GM23248 (cell line): ENCODE measurements around the gene RASSF5. TPM values are rescaled to one million over a fixed set of nuclear protein-coding genes. Genes with fewer than 3 reads are reported as not detected.

ENCODE experiments used
- DNase-seq: peaks from one replicate; pipeline ENCODE4 v3.0.0-alpha.2; 2015
- H2AFZ ChIP-seq: fragments of 200-600 bp; sonication (generic); 2 replicates; pipeline ENCODE4 v1.6.1; 2016; ENCODE audit warnings: antibody characterized with exemption
- H3F3A ChIP-seq: fragments of 200-600 bp; sonication (generic); 2 replicates; pipeline ENCODE4 v1.6.1; 2016; ENCODE audit warnings: mild to moderate bottlenecking, antibody characterized with exemption, mixed run types; ENCODE audit not compliant: insufficient read depth
- H3K27ac ChIP-seq: fragments of 200-600 bp; sonication (generic); 2 replicates; pipeline ENCODE4 v1.5.1; 2016; ENCODE audit warnings: mild to moderate bottlenecking
- H3K27me3 ChIP-seq: fragments of 200-600 bp; sonication (generic); replicated peaks from 2 replicates; pipeline ENCODE4 v1.6.1; 2016; ENCODE audit warnings: mild to moderate bottlenecking; ENCODE audit not compliant: insufficient read depth
- H3K36me3 ChIP-seq: fragments of 200-600 bp; sonication (generic); 2 replicates; pipeline ENCODE4 v1.6.1; 2016; ENCODE audit warnings: low read depth, mild to moderate bottlenecking
- H3K4me1 ChIP-seq: fragments of 200-600 bp; sonication (generic); 2 replicates; pipeline ENCODE4 v1.6.1; 2016; ENCODE audit warnings: mild to moderate bottlenecking; ENCODE audit not compliant: insufficient read depth
- H3K4me2 ChIP-seq: fragments of 200-600 bp; sonication (generic); one replicate; pipeline ENCODE4 v1.6.1; 2016; ENCODE audit warnings: mild to moderate bottlenecking; ENCODE audit not compliant: unreplicated experiment
- H3K4me3 ChIP-seq: fragments of 200-600 bp; sonication (generic); 2 replicates; pipeline ENCODE4 v1.5.1; 2016; ENCODE audit warnings: mild to moderate bottlenecking
- H3K79me2 ChIP-seq: fragments of 200-600 bp; sonication (generic); 2 replicates; pipeline ENCODE4 v1.6.1; 2016; ENCODE audit warnings: mild to moderate bottlenecking; ENCODE audit not compliant: insufficient read depth
- H3K9ac ChIP-seq: fragments of 200-600 bp; sonication (generic); 2 replicates; pipeline ENCODE4 v1.6.1; 2016; ENCODE audit warnings: mild to moderate bottlenecking
- H3K9me2 ChIP-seq: fragments of 200-600 bp; sonication (generic); 2 replicates; pipeline ENCODE4 v1.6.1; 2016; ENCODE audit warnings: mixed run types, mild to moderate bottlenecking, moderate library complexity; ENCODE audit not compliant: insufficient read depth
- H3K9me3 ChIP-seq: fragments of 200-600 bp; sonication (generic); one replicate; pipeline ENCODE4 v1.6.1; 2017; ENCODE audit warnings: low read depth
- H4K20me1 ChIP-seq: fragments of 200-600 bp; sonication (generic); 2 replicates; pipeline ENCODE4 v1.6.0; 2016; ENCODE audit not compliant: insufficient read depth
- EZH2 ChIP-seq: fragments of 200-600 bp; sonication (generic); IDR thresholded peaks from 2 replicates; pipeline ENCODE4 v1.6.1; 2018; ENCODE audit warnings: antibody characterized with exemption, mild to moderate bottlenecking; ENCODE audit not compliant: insufficient read depth, poor library complexity, severe bottlenecking
- EZH2phosphoT487 ChIP-seq: fragments of 200-600 bp; sonication (generic); IDR thresholded peaks from 2 replicates; pipeline ENCODE4 v1.6.1; 2018; ENCODE audit warnings: antibody characterized with exemption, moderate library complexity, mild to moderate bottlenecking, low read depth; ENCODE audit not compliant: insufficient read depth
- WGBS, 2 experiments: methylation state at CpG; one replicate each; pipeline ENCODE4 v1.1.6; 2015 to 2017; ENCODE audit warnings: low lambda C conversion rate in 2 of 2, low coverage in 1 of 2; ENCODE audit errors: missing lambda C conversion rate in 2 of 2; 5-methylcytosine and 5-hydroxymethylcytosine counted together
- in situ Hi-C: fragments of 300-500 bp; cut with MboI; formaldehyde crosslinking; loops from 2 replicates; pipeline ENCODE4 v1.15.0; 2020
- polyA plus RNA-seq: library from polyadenylated mRNA; unstranded; fragments of >200 nt; fragmentation: Nextera tagmentation; extraction: Ambion mirVana; gene quantifications from 2 replicates; pipeline ENCODE4 v1.2.1, GENCODE V29; 2016
- total RNA-seq: library from RNA; depleted of rRNA; stranded (reverse); fragments of >200 nt; shearing (Covaris generic); gene quantifications from 2 replicates; pipeline ENCODE4 v1.2.3, GENCODE V29; 2014

RASSF5 gene
- total and polyA plus RNA-seq, 2 experiments from 2014 or later, result 0.22 to 0.48 TPM

DNA sequence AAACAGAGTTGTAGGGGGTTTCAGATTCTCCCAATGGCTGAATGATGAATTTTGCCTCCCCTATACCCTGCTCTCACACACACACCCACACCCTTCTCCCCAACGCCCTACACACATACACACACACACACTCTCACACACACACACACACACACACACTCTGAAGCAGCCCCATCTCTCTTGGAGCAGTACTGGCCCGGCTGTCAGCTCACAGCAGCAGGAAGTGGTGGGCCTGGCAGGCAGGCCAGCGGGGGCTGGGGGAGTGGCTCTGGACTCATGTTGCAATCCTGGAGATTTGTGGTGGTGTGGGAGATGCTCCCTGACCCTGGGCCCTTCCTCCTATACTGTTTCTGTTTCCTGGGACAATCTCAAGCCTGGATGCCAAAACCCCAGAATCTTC is 34.9 kb upstream of the RASSF5 start:
- Histone ChIP-seq H3K27ac (no peak overlapping the region), H3K4me2 (peak overlapping the region; percentile 97)

GRCh38 chr1:206472886-206473285 is 34.4 kb upstream of the RASSF5 start:
- Histone ChIP-seq H2AFZ (no peak overlapping the region), H3K4me2 (peak overlapping the region; percentile 97), H3K9ac (peak overlapping the region; percentile 1; the same call in 1 of the 2 replicates), H3K4me1 (peaks cover 29% of the 10 kb centered on the region), H3K79me2 (no peaks in the 10 kb centered on the region), H3K36me3 (peaks cover 3% of the 10 kb centered on the region; the same call in 1 of the 2 replicates), H4K20me1 (no peaks in the 10 kb centered on the region), H3K9me3 (no peaks in the 10 kb centered on the region), H3K27me3 (no peaks in the 10 kb centered on the region), H3F3A (peaks cover 20% of the 10 kb centered on the region), H3K27ac (no peak overlapping the region), H3K9me2 (no peaks in the 10 kb centered on the region), H3K4me3 (peak overlapping the region; percentile 37; the same call in 1 of the 2 replicates)
- in situ Hi-C loops, result no loop called here
- WGBS, 2 experiments, result 67 to 69% methylated on average over 5 of the region's 5 CpGs
- TF ChIP-seq EZH2, result no peak
- no peak for TF ChIP-seq EZH2phosphoT487
- DNase-seq, result no peak

More for the DNA sequence above, 34.9 kb upstream of the RASSF5 start:
- H2AFZ ChIP-seq, result no peak overlapping the region
- peak; percentile 68 for DNase-seq
- peaks cover 3% of the 10 kb centered on the region; the same call in 1 of the 2 replicates for H3K36me3 ChIP-seq
- H4K20me1 ChIP-seq, result no peaks in the 10 kb centered on the region
- peaks cover 29% of the 10 kb centered on the region for H3K4me1 ChIP-seq
- H3K9me2 ChIP-seq, result no peaks in the 10 kb centered on the region
- TF ChIP-seq EZH2, result no peak
- TF ChIP-seq EZH2phosphoT487, result no peak
- peak overlapping the region; percentile 37 for H3K4me3 ChIP-seq
- no peaks in the 10 kb centered on the region for H3K27me3 ChIP-seq
- peak overlapping the region; percentile 1; the same call in 1 of the 2 replicates for H3K9ac ChIP-seq
- no peaks in the 10 kb centered on the region for H3K79me2 ChIP-seq
- peaks cover 20% of the 10 kb centered on the region for H3F3A ChIP-seq
- WGBS, 2 experiments, result 4 to 6% methylated on average over 3 of the region's 3 CpGs
- in situ Hi-C loops, result no loop called here
- H3K9me3 ChIP-seq, result no peaks in the 10 kb centered on the region

DNA sequence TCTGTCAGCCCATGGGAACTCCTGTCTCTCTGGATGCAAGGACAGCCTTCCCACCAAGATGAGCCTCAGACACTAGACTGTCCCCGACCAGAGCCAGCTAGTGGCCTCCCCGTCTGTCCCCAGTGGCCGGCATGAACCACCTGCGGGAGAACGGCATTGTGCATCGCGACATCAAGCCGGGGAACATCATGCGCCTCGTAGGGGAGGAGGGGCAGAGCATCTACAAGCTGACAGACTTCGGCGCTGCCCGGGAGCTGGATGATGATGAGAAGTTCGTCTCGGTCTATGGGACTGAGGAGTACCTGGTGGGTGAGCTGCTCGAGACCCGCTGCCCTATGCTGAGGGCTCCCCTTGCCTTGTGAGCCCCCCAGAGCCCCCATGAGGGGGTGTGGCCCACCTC is 31.3 kb upstream of the RASSF5 start:
- Histone ChIP-seq H2AFZ (no peak overlapping the region), H3K27ac (no peak overlapping the region), H4K20me1 (no peaks in the 10 kb centered on the region), H3K36me3 (peaks cover 3% of the 10 kb centered on the region; the same call in 1 of the 2 replicates), H3K4me2 (no peak overlapping the region), H3K79me2 (no peaks in the 10 kb centered on the region), H3K9me3 (no peaks in the 10 kb centered on the region), H3K4me1 (peaks cover 24% of the 10 kb centered on the region), H3F3A (peaks cover 9% of the 10 kb centered on the region; the same call in 1 of the 2 replicates), H3K9ac (no peak overlapping the region), H3K4me3 (no peak overlapping the region), H3K9me2 (no peaks in the 10 kb centered on the region), H3K27me3 (no peaks in the 10 kb centered on the region)
- WGBS, 2 experiments, result 93 to 94% methylated on average over 17 of the region's 17 CpGs
- TF ChIP-seq EZH2 (no peak), EZH2phosphoT487 (no peak)
- DNase-seq, result no peak
- in situ Hi-C loops, result no loop called here

DNA sequence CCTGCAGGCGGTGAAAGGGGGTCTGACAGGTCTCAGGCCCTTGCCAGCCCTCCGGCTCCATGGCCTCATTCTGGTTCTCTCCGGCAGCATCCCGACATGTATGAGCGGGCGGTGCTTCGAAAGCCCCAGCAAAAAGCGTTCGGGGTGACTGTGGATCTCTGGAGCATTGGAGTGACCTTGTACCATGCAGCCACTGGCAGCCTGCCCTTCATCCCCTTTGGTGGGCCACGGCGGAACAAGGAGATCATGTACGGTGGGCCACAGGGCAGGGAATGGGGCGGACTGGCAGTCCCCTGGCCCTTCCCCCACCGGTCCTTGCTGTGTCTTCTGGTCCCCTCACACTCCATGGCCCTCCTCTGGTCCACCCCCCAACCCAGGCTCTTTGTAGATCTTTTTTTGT is 30.7 kb upstream of the RASSF5 start:
- no peaks in the 10 kb centered on the region for H4K20me1 ChIP-seq
- in situ Hi-C loops, result no loop called here
- H3K9ac ChIP-seq, result no peak overlapping the region

More for the DNA sequence above, 30.7 kb upstream of the RASSF5 start:
- Histone ChIP-seq H3K79me2 (no peaks in the 10 kb centered on the region), H3K4me2 (no peak overlapping the region), H3K9me3 (no peaks in the 10 kb centered on the region), H3K27ac (no peak overlapping the region), H3K9me2 (no peaks in the 10 kb centered on the region), H3F3A (peaks cover 8% of the 10 kb centered on the region; the same call in 1 of the 2 replicates), H3K4me1 (peaks cover 23% of the 10 kb centered on the region), H2AFZ (no peak overlapping the region), H3K4me3 (no peak overlapping the region), H3K27me3 (no peaks in the 10 kb centered on the region), H3K36me3 (peaks cover 3% of the 10 kb centered on the region; the same call in 1 of the 2 replicates)
- WGBS, 2 experiments, result 95 to 99% methylated on average over 13 to 14 of the region's 14 CpGs
- no peak for DNase-seq
- TF ChIP-seq EZH2 (no peak), EZH2phosphoT487 (no peak)
